H1 (cell line): Measurements from ENCODE around the gene TP63. TPM values are rescaled to one million over a fixed set of nuclear protein-coding genes. Genes with fewer than 3 reads are reported as not detected.

Experiments used
- CTCF ChIA-PET: fragments of 300-600 bp; sonication (Branson Sonifier 250); formaldehyde crosslinking; loops from one replicate; lab custom pipeline; 2021; ENCODE audit not compliant: partially characterized antibody; lab: Charles Lee
- POLR2A ChIA-PET: fragments of 300-600 bp; sonication (Branson Sonifier 250); formaldehyde crosslinking; loops from one replicate; lab custom pipeline; 2021; ENCODE audit warnings: inconsistent platforms; ENCODE audit not compliant: partially characterized antibody; lab: Charles Lee
- DNase-seq, 2 experiments: peaks; one replicate each; pipeline versions ENCODE4 v3.0.0 to v3.0.0-alpha.2; 2010 to 2022; ENCODE audit warnings: low spot score in 2 of 2, low read depth in 1 of 2, mixed read lengths in 1 of 2
- FAIRE-seq: peaks from 2 replicates; lab custom pipeline; 2011; peaks lifted over from hg19 to GRCh38; lab: Jason Lieb, UNC
- H2AFZ ChIP-seq: 2 replicates; pipeline ENCODE4 v1.8.1; 2012; ENCODE audit warnings: low read length, inconsistent platforms
- H2AK5ac ChIP-seq: 2 replicates; pipeline ENCODE4 v1.6.1; 2013; ENCODE audit warnings: low read depth, low read length
- H2BK120ac ChIP-seq: replicated peaks from 2 replicates; pipeline ENCODE3; 2013; ENCODE audit warnings: low read depth, low read length, inconsistent platforms
- H2BK12ac ChIP-seq: 2 replicates; pipeline ENCODE4 v1.6.1; 2013; ENCODE audit warnings: low read depth, low read length
- H2BK15ac ChIP-seq: 2 replicates; pipeline ENCODE4 v1.6.1; 2013; ENCODE audit warnings: low read length
- H2BK20ac ChIP-seq: 2 replicates; pipeline ENCODE4 v1.6.1; 2013; ENCODE audit warnings: low read length
- H2BK5ac ChIP-seq: 2 replicates; pipeline ENCODE4 v1.6.1; 2013; ENCODE audit warnings: low read depth, low read length
- H3K14ac ChIP-seq: 2 replicates; pipeline ENCODE4 v1.6.1; 2013; ENCODE audit warnings: inconsistent platforms; ENCODE audit not compliant: insufficient read length
- H3K18ac ChIP-seq: 2 replicates; pipeline ENCODE4 v1.6.1; 2013; ENCODE audit warnings: low read length; ENCODE audit errors: extremely low read depth
- H3K23ac ChIP-seq: 2 replicates; pipeline ENCODE4 v1.6.1; 2013; ENCODE audit warnings: inconsistent platforms; ENCODE audit not compliant: insufficient read length
- H3K23me2 ChIP-seq: 2 replicates; pipeline ENCODE4 v1.6.1; 2013; ENCODE audit warnings: low read depth, low read length
- H3K27ac ChIP-seq: 2 replicates; pipeline ENCODE4 v1.6.1; 2011; ENCODE audit warnings: low read depth, low read length, inconsistent platforms
- H3K27me3 ChIP-seq, 4 experiments: replicated peaks in 1 of 4; 1 replicate in 1 of 4; 2 replicates in 3 of 4; pipeline versions ENCODE4 v1.6.1 to v1.8.1; 2011 to 2013; ENCODE audit warnings: low read length in 3 of 4, mild to moderate bottlenecking in 3 of 4, inconsistent platforms in 2 of 4, mixed read lengths in 2 of 4, moderate library complexity in 1 of 4; ENCODE audit not compliant: control insufficient read depth in 3 of 4, insufficient read depth in 3 of 4; ENCODE audit errors: extremely low read depth in 1 of 4
- H3K36me3 ChIP-seq, 4 experiments: 2 replicates each; pipeline versions ENCODE4 v1.6.1 to v1.8.1; 2011 to 2013; ENCODE audit warnings: mild to moderate bottlenecking in 4 of 4, low read length in 3 of 4, moderate library complexity in 2 of 4, control low read depth in 1 of 4, inconsistent platforms in 1 of 4; ENCODE audit not compliant: insufficient read depth in 4 of 4, control insufficient read depth in 2 of 4
- H3K4ac ChIP-seq: replicated peaks from 2 replicates; pipeline ENCODE3; 2013; ENCODE audit warnings: low read length, low read depth, mixed read lengths, inconsistent platforms; ENCODE audit not compliant: insufficient read length
- H3K4me1 ChIP-seq, 4 experiments: replicated peaks in 1 of 4; 1 replicate in 1 of 4; 2 replicates in 3 of 4; pipeline versions ENCODE4 v1.6.1 to v1.8.1; 2011 to 2013; ENCODE audit warnings: low read length in 3 of 4, inconsistent platforms in 2 of 4, mixed read lengths in 1 of 4; ENCODE audit not compliant: insufficient read depth in 4 of 4, control insufficient read depth in 3 of 4
- H3K4me2 ChIP-seq, 2 experiments: 2 replicates each; pipeline versions ENCODE4 v1.6.1 to v1.8.1; 2011 to 2013; ENCODE audit warnings: low read depth in 2 of 2, low read length in 2 of 2, control low read depth in 1 of 2, inconsistent platforms in 1 of 2, mild to moderate bottlenecking in 1 of 2; ENCODE audit not compliant: insufficient read depth in 1 of 2
- H3K4me3 ChIP-seq, 4 experiments: fragments of 200-600, 300-600 bp in 1 of 4; sonication (generic), shearing (Covaris generic), sonication (Bioruptor Twin) in 1 of 4; 2 replicates each; pipeline versions ENCODE4 v1.5.1 to v1.8.1; 2011 to 2016; ENCODE audit warnings: low read length in 4 of 4, low read depth in 3 of 4, control low read depth in 2 of 4, inconsistent platforms in 2 of 4, mild to moderate bottlenecking in 2 of 4, mixed read lengths in 1 of 4, moderate library complexity in 1 of 4; ENCODE audit not compliant: insufficient read depth in 2 of 4; ENCODE audit errors: extremely low read depth in 1 of 4
- H3K56ac ChIP-seq: replicated peaks from 2 replicates; pipeline ENCODE3; 2013; ENCODE audit warnings: low read depth, mild to moderate bottlenecking, mixed read lengths, low read length, inconsistent platforms; ENCODE audit not compliant: insufficient read length
- H3K79me1 ChIP-seq: 2 replicates; pipeline ENCODE4 v1.6.1; 2013; ENCODE audit warnings: low read depth, low read length, control low read depth
- H3K79me2 ChIP-seq, 2 experiments: 2 replicates each; pipeline versions ENCODE4 v1.6.1 to v1.8.1; 2012 to 2013; ENCODE audit warnings: low read length in 2 of 2, mild to moderate bottlenecking in 2 of 2, inconsistent platforms in 1 of 2; ENCODE audit not compliant: insufficient read depth in 2 of 2, control insufficient read depth in 1 of 2
- H3K9ac ChIP-seq, 4 experiments: replicated peaks in 1 of 4; 1 replicate in 1 of 4; 2 replicates in 3 of 4; pipeline versions ENCODE4 v1.6.1 to v1.8.1; 2011 to 2013; ENCODE audit warnings: low read depth in 3 of 4, low read length in 3 of 4, control low read depth in 2 of 4, mild to moderate bottlenecking in 2 of 4, moderate library complexity in 2 of 4, inconsistent platforms in 1 of 4; ENCODE audit errors: extremely low read depth in 1 of 4
- H3K9me3 ChIP-seq, 2 experiments: 2 replicates each; pipeline versions ENCODE4 v1.6.1 to v1.8.1; 2012 to 2013; ENCODE audit warnings: mild to moderate bottlenecking in 2 of 2, moderate library complexity in 2 of 2, control low read depth in 1 of 2, inconsistent platforms in 1 of 2, low read depth in 1 of 2, low read length in 1 of 2, mixed read lengths in 1 of 2; ENCODE audit not compliant: insufficient read depth in 2 of 2
- H4K20me1 ChIP-seq, 2 experiments: replicated peaks in 1 of 2; 2 replicates each; pipeline versions ENCODE3 to v1.8.1; 2011 to 2013; ENCODE audit warnings: inconsistent platforms in 2 of 2, low read length in 2 of 2, mild to moderate bottlenecking in 1 of 2; ENCODE audit not compliant: insufficient read depth in 2 of 2, control insufficient read depth in 1 of 2
- H4K5ac ChIP-seq: 2 replicates; pipeline ENCODE4 v1.6.1; 2013; ENCODE audit warnings: low read length, low read depth, mixed read lengths, inconsistent platforms; ENCODE audit not compliant: insufficient read length
- H4K8ac ChIP-seq: 2 replicates; pipeline ENCODE4 v1.8.0; 2013; ENCODE audit warnings: mild to moderate bottlenecking, moderate library complexity, low read length, inconsistent platforms; ENCODE audit not compliant: insufficient read depth; ENCODE audit errors: extremely low read depth
- H4K91ac ChIP-seq: replicated peaks from 2 replicates; pipeline ENCODE3; 2013; ENCODE audit warnings: low read length, mixed read lengths, inconsistent platforms; ENCODE audit not compliant: insufficient read length
- KDM5A ChIP-seq: fragments of 200-600 bp; IDR thresholded peaks from 2 replicates; pipeline ENCODE4 v1.7.1; 2012; ENCODE audit warnings: mild to moderate bottlenecking, low read length, inconsistent platforms, mixed read lengths
- WGBS, 2 experiments: shearing (Covaris generic) in 1 of 2; methylation state at CpG; one replicate each; pipeline versions ENCODE4 v1.1.6 to v1.1.7; 2013 to 2015; ENCODE audit warnings: low lambda C conversion rate in 2 of 2, mixed read lengths in 2 of 2, inconsistent platforms in 1 of 2, low coverage in 1 of 2, missing lambda C conversion rate in 1 of 2; ENCODE audit not compliant: insufficient replicate concordance in 2 of 2, insufficient coverage in 1 of 2, insufficient read length in 1 of 2; ENCODE audit errors: extremely low coverage in 1 of 2, missing lambda C conversion rate in 1 of 2; 5-methylcytosine and 5-hydroxymethylcytosine counted together
- polyA plus RNA-seq, 7 experiments: library from polyadenylated mRNA; depleted of rRNA in 3 of 7; stranded (reverse) in 5 of 7; unstranded in 2 of 7; fragments of >200 nt in 5 of 7; fragments of 200-250 nt in 2 of 7; gene quantifications; 1 replicate in 5 of 7; 2 replicates in 1 of 7; 4 replicates in 1 of 7; pipeline versions ENCODE4 v1.2.1 to v1.2.3, GENCODE V29; 2011 to 2013; ENCODE audit warnings: missing spikeins in 2 of 7, mixed read lengths in 2 of 7
- total RNA-seq: library from RNA; stranded (reverse); fragmentation: NEBNext Ultra II Directional; extraction: Animal tissue kit (Norgen Biotek cat#: 25700); gene quantifications from 2 replicates; pipeline ENCODE4 v1.2.1, GENCODE V29; 2021

Gene TP63
- total and polyA plus RNA-seq, 2 of the 8 experiments (the other 6 are each of a cell fraction or from before 2014, with no cell fraction given), result not detected

- H3K14ac ChIP-seq, result no peak overlapping the region
- H4K91ac ChIP-seq, result no peak overlapping the region
- H3K56ac ChIP-seq, result no peak overlapping the region
- no peaks in the 10 kb centered on the region for H3K36me3 ChIP-seq
- no peaks in the 10 kb centered on the region for H4K20me1 ChIP-seq
- H3K23ac ChIP-seq, result no peak overlapping the region
- H3K79me2 ChIP-seq, result no peaks in the 10 kb centered on the region
- POLR2A ChIA-PET, result no interaction called here
- H3K23me2 ChIP-seq, result no peaks in the 10 kb centered on the region
- no peak overlapping the region for H3K18ac ChIP-seq
- H2BK12ac ChIP-seq, result no peak overlapping the region
- H3K4ac ChIP-seq, result no peak overlapping the region
- FAIRE-seq (no peak), DNase-seq (no peak)
- H2AK5ac ChIP-seq, result no peak overlapping the region
- H3K27me3 ChIP-seq, result no peaks in the 10 kb centered on the region
- no peak overlapping the region for H2BK120ac ChIP-seq
- H2BK20ac ChIP-seq, result no peak overlapping the region
- no peak overlapping the region for H2BK15ac ChIP-seq
- no peak for TF ChIP-seq KDM5A
- H3K9ac ChIP-seq, result no peak overlapping the region
- H3K4me3 ChIP-seq, result no peak overlapping the region
- CTCF ChIA-PET, result no interaction called here
- H3K4me1 ChIP-seq, result no peaks in the 10 kb centered on the region
- H3K79me1 ChIP-seq, result no peaks in the 10 kb centered on the region
- no peak overlapping the region for H3K27ac ChIP-seq
- H3K4me2 ChIP-seq, result no peak overlapping the region
- no peak overlapping the region for H4K5ac ChIP-seq
- 92% methylated on average over 7 of the region's 7 CpGs; no CpG with 5 or more reads in 1 of the 2 experiments for WGBS, 2 experiments
- H4K8ac ChIP-seq, result no peak overlapping the region
- no peak overlapping the region for H2BK5ac ChIP-seq
- no peaks in the 10 kb centered on the region for H3K9me3 ChIP-seq
- no peak overlapping the region for H2AFZ ChIP-seq
These were observed 44.1 kb upstream of the TP63 start for GRCh38 chr3:189586941-189587663.
